Measurements from ENCODE around the gene TCF7L2. TPM values are rescaled to one million over a fixed set of nuclear protein-coding genes. Genes with fewer than 3 reads are reported as not detected.

The TCF7L2 gene
- total RNA-seq, 1 donor from 2014 or later: 49.3 TPM

GRCh38 chr10:113199459-113199858 is 249.4 kb downstream of the TCF7L2 start:
- TF ChIP-seq CTCF (IDR thresholded peaks at IDR 0.05; ENCODE audit: unreplicated experiment): no peak
- H3K36me3 Mint-ChIP-seq (ENCODE audit: low read depth, unreplicated experiment): no peaks in the 10 kb centered on the region

GRCh38 chr10:113202011-113202410 is 252.0 kb downstream of the TCF7L2 start:
- no peak for DNase-seq (ENCODE audit: low spot score)
- Mint-ChIP-seq H3K27ac (ENCODE audit: unreplicated experiment) (no peak overlapping the region), H3K27me3 (ENCODE audit: unreplicated experiment) (peaks cover 3% of the 10 kb centered on the region), H3K9me3 (ENCODE audit: unreplicated experiment) (no peaks in the 10 kb centered on the region), H3K4me3 (ENCODE audit: unreplicated experiment) (no peak overlapping the region), H3K36me3 (ENCODE audit: low read depth, unreplicated experiment) (no peaks in the 10 kb centered on the region), H3K4me1 (ENCODE audit: unreplicated experiment) (no peaks in the 10 kb centered on the region)
- TF ChIP-seq CTCF (IDR thresholded peaks at IDR 0.05; ENCODE audit: unreplicated experiment): no peak

More at GRCh38 chr10:113199459-113199858, 249.4 kb downstream of the TCF7L2 start:
- Mint-ChIP-seq H3K27me3 (ENCODE audit: unreplicated experiment) (peaks cover 3% of the 10 kb centered on the region), H3K9me3 (ENCODE audit: unreplicated experiment) (no peaks in the 10 kb centered on the region), H3K4me1 (ENCODE audit: unreplicated experiment) (no peaks in the 10 kb centered on the region), H3K4me3 (ENCODE audit: unreplicated experiment) (no peak overlapping the region), H3K27ac (ENCODE audit: unreplicated experiment) (no peak overlapping the region)
- DNase-seq (ENCODE audit: low spot score): no peak

GRCh38 chr10:113207924-113208323 is 257.9 kb downstream of the TCF7L2 start:
- Mint-ChIP-seq H3K27me3 (ENCODE audit: unreplicated experiment) (no peaks in the 10 kb centered on the region), H3K4me3 (ENCODE audit: unreplicated experiment) (no peak overlapping the region), H3K36me3 (ENCODE audit: low read depth, unreplicated experiment) (no peaks in the 10 kb centered on the region), H3K27ac (ENCODE audit: unreplicated experiment) (no peak overlapping the region), H3K4me1 (ENCODE audit: unreplicated experiment) (no peaks in the 10 kb centered on the region), H3K9me3 (ENCODE audit: unreplicated experiment) (peaks cover 4% of the 10 kb centered on the region)
- no peak for TF ChIP-seq CTCF (IDR thresholded peaks at IDR 0.05; ENCODE audit: unreplicated experiment)
- DNase-seq (ENCODE audit: low spot score): no peak

- no peak for DNase-seq (ENCODE audit: low spot score)
- H3K36me3 Mint-ChIP-seq (ENCODE audit: low read depth, unreplicated experiment): no peaks in the 10 kb centered on the region
- H3K4me1 Mint-ChIP-seq (ENCODE audit: unreplicated experiment): no peaks in the 10 kb centered on the region
- H3K4me3 Mint-ChIP-seq (ENCODE audit: unreplicated experiment): no peak overlapping the region
- peaks cover 4% of the 10 kb centered on the region for H3K9me3 Mint-ChIP-seq (ENCODE audit: unreplicated experiment)
- no peak for TF ChIP-seq CTCF (IDR thresholded peaks at IDR 0.05; ENCODE audit: unreplicated experiment)
- H3K27me3 Mint-ChIP-seq (ENCODE audit: unreplicated experiment): no peaks in the 10 kb centered on the region
- H3K27ac Mint-ChIP-seq (ENCODE audit: unreplicated experiment): no peak overlapping the region
These were observed 263.0 kb downstream of the TCF7L2 start for GRCh38 chr10:113213035-113213434.

- no peak for DNase-seq (ENCODE audit: low spot score)
- no peak for TF ChIP-seq CTCF (IDR thresholded peaks at IDR 0.05; ENCODE audit: unreplicated experiment)
- H3K9me3 Mint-ChIP-seq (ENCODE audit: unreplicated experiment): no peaks in the 10 kb centered on the region
- no peaks in the 10 kb centered on the region for H3K27me3 Mint-ChIP-seq (ENCODE audit: unreplicated experiment)
- H3K4me3 Mint-ChIP-seq (ENCODE audit: unreplicated experiment): no peak overlapping the region
- no peaks in the 10 kb centered on the region for H3K4me1 Mint-ChIP-seq (ENCODE audit: unreplicated experiment)
- H3K27ac Mint-ChIP-seq (ENCODE audit: unreplicated experiment): no peak overlapping the region
- no peaks in the 10 kb centered on the region for H3K36me3 Mint-ChIP-seq (ENCODE audit: low read depth, unreplicated experiment)
These were observed 264.3 kb downstream of the TCF7L2 start for GRCh38 chr10:113214331-113214730.
